G401 (cell line): Measurements from ENCODE around the gene FZD4. TPM values are rescaled to one million over a fixed set of nuclear protein-coding genes. Genes with fewer than 3 reads are reported as not detected.
"Not testable (repeated sequence)": the region's sequence is repeated elsewhere in the genome, so short reads cannot be mapped to it uniquely, and the experiment has no call there.

Experiments
- DNase-seq: peaks from one replicate; pipeline ENCODE4 v3.0.0-alpha.2; 2015; ENCODE audit warnings: low spot score
- in situ Hi-C: cut with HindIII; loops from 2 replicates; pipeline ENCODE4 v1.10.0; 2016; ENCODE audit warnings: low sequenced_read_pairs, mixed read lengths
- total RNA-seq: library from RNA; depleted of rRNA; stranded (reverse); fragments of >200 nt; shearing (Covaris generic); gene quantifications from 2 replicates; pipeline ENCODE4 v1.2.3, GENCODE V29; 2014

FZD4 gene
- total RNA-seq, 1 experiment from 2014 or later, result 4.6 TPM

DNA sequence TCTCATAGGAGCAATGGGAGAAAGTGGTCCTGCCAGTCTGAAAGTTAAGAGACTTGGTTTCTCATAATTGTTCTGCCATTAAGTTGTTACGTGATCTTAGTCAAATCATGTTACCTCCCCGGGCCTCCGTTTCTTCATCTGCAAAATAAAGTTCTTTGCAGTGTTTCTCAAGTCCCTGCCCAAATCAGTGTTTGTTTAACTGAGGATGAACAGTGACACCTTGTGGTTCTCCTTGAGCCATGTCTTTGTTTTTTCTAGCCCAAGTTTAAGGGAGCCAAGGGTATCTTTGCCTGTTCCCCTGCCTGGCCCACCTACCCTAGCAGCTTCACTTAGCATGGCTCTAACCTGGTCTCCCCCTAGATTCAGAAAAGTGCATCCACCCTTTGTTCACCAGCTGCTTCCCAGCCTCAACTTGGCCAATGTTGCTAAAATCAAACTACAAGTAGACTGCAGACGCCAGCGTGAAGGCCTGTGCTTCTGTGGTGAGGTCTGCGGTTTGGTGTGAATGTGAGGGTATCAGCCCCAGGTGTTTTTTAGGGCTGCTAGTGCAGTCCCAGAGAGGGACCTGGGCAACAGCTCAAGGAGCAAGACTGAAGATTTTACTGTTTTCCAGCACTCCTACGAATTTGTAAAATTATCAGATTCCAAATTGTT lies 35.5 kb downstream of the FZD4 start:
- DNase-seq, result peak; percentile 40
- in situ Hi-C loops, result no loop called here

GRCh38 chr11:86918973-86919372 lies 36.2 kb downstream of the FZD4 start:
- DNase-seq, result no peak
- in situ Hi-C loops, result no loop called here

GRCh38 chr11:86918496-86918895 lies 36.7 kb downstream of the FZD4 start:
- in situ Hi-C loops, result no loop called here
- DNase-seq, result no peak

DNA sequence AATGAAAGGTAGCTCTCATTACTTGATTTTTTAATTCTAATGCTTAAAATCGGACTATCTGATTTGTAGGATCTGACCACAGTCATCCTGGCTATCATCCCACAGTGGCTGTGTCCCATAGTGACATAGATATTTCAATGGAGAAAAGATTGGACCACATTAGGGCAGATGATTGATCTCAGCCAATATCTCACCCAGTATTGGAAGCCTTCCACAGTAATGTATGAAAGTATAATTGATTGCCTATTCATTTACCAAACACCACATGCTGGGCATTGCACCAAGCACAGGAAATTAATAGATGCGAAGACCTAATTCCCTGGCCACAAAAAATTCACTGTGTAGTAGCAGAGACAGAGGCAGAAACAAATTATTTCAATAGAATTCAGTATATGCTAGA lies 37.6 kb downstream of the FZD4 start:
- in situ Hi-C loops, result no loop called here
- DNase-seq, result no peak

DNA sequence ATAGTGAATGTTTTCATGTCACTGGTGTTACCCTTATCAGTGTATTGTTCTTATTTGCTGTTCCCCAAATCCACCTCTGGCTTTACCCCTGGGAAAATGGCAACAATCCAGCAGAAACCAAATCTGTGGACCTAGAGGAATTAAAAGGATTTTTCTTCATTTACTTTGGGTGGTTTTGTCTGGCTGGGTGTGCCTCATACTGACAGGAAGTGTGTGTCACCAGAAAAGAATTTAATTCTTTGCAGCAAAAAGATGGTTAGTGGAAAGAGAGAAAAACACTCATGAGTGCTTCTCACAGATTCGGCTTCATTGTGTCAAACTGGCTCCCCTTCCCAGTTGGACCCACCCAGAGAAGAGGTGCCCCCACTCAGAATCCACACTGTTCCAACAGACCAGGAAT lies 38.9 kb downstream of the FZD4 start:
- in situ Hi-C loops, result no loop called here

DNA sequence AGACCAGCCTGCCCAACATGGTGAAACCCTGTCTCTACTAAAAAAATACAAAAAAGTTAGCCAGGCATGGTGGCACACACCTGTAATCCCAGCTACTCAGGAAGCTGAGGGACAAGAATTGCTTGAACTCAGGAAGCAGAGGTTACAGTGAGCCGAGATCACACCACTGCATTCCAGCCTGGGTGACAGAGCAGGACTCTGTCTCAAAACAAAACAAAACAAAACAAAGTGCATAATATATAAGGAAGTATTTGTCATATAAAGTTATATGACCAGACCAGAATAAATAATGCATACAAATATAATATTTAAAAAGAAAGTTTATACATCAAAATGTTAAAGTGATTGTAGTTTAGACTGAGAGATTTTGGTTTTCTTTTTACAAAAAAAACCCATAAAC lies 39.3 kb downstream of the FZD4 start:
- in situ Hi-C loops, DNase-seq: not testable (repeated sequence)

More for the DNA sequence above, 38.9 kb downstream of the FZD4 start:
- DNase-seq, result no peak

DNA sequence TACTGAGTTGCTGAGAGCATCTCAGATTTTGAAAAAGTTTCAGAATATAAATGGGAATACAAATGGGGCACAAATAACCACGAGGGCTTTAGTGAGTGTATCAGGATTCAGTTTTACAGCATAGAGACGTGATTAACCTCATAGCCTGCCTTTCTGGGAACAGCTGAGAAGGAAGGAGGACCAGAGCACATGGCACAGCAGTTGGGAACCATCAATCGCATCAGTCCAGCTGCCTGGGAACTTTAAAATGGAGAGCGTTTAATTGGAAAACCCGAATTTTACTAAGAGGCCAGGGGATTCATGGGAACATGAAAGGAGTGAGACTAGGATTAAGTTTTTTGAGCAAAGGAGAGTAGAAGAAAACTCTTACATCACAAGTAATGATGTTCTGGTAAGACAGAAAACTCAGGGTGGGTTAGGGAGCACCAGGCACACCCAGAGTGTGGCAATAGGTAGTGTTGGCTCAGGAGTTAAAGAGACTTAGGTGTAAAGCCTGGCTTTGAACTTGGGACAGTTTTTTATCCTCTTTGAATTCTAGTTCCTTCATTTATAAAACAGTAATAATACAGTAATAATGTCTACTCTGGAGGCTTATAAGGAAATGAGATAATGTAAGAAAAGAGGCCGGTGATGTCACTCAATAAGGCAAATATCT lies 40.2 kb downstream of the FZD4 start:
- in situ Hi-C loops, result no loop called here
- no peak for DNase-seq

- no peak for DNase-seq
- in situ Hi-C loops, result no loop called here
Measured at GRCh38 chr11:86912238-86912637, 43.0 kb downstream of the FZD4 start.

GRCh38 chr11:86910592-86910991 lies 44.6 kb downstream of the FZD4 start:
- in situ Hi-C loops, result no loop called here
- DNase-seq, result no peak

DNA sequence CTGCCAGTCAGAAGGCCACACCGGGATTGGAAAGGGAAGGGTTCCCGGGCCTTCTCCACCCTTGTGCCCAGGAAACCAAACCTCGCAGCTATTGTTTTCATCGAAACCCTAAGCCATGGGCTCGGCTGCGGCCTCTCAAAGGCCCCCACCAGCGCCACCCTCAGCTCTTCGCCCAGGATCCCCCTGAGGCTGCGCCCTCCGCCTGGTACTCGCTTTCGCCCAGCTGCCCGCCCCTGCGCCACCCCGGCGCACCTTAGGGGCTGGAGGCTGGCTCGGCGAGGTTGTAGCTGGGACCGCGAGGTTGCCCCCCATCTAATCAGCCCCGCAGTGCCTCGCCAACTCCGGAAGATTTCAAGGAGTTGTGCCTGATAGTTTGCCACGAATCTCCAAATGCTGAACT lies 49.0 kb downstream of the FZD4 start:
- in situ Hi-C loops, result no loop called here

GRCh38 chr11:86905252-86905651 lies 49.9 kb downstream of the FZD4 start:
- in situ Hi-C loops, result no loop called here
- DNase-seq, result no peak

More for the DNA sequence above, 49.0 kb downstream of the FZD4 start:
- no peak for DNase-seq

DNA sequence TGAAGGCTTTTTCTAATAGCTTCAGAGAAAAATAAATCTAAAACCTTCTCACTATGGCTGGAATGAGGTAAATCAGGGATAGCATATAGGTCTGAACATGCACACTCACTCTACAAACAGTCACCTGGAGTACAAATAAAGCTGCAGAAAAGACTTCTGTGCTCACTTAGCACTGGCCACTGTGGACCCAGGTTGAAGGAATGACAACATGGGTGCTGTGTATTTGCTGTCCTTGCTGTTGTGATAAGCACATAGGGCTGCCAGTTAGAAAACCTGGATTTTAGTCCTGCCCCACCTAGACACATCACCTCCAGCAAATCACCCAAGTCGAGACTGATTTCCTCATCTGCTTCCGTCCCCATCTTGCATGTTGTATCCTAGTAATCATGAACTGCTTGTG lies 51.2 kb downstream of the FZD4 start:
- in situ Hi-C loops, result no loop called here
- DNase-seq, result no peak

GRCh38 chr11:86902345-86902744 lies 52.9 kb downstream of the FZD4 start:
- in situ Hi-C loops, result no loop called here

DNA sequence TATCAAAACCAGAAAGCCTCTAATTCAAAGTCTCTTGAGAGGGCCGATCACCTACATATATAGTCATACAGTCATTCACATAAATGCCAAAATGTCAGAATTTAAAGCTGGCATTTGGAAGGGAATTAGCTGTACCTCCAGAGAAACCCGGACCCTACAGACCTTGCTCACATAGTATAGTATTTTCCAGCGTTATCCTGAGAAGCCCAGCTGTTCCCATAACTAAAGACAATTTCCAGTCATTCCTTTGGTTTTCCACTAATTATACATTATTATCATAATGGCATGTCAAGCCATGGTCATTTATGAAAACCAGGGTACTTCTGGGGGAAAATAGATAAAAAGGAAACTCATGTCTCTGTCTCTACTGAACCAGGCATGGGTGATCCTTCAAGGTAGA lies 53.6 kb downstream of the FZD4 start:
- no peak for DNase-seq
- in situ Hi-C loops, result no loop called here

More at GRCh38 chr11:86902345-86902744, 52.9 kb downstream of the FZD4 start:
- DNase-seq, result no peak

- no peak for DNase-seq
- in situ Hi-C loops, result no loop called here
Measured at GRCh38 chr11:86900162-86900561, 55.0 kb downstream of the FZD4 start.

DNA sequence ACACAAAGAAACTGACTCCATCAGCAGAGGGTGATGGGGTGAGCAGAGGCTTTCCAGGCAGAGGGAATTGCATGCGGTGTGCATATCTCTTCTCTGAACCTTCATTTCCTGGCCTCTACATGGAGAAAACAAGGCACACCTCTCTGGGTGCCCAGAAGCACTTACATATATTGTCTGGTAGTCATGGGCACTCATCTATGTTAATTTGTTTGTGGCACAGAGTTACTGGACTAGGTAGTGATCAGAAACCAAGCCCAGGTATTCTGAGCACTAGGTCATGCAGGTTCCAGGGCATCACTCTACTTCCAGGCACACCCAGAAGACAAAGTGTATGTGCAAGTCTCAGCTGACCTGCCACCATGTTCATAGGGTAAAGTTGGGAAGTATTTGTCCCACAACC lies 56.5 kb downstream of the FZD4 start:
- in situ Hi-C loops, result no loop called here
- DNase-seq, result no peak

DNA sequence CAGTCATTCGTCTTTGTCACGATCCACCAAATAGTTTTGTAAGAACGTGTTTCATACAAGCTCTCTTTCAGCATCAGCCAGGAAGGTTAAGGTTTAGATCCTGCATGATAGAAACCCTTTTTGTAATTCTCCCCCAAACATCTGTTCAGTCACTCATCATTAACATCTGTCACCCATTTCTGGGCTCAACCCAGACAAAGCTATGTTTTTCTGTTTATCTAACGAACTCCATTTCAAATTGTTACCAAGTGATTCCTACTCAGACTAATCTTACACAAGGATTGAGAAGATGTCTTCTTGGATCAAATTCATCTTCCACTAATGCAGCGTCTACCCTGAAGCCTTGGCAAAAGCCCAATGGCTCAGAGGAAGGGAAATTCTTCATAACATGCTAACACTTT lies 58.8 kb downstream of the FZD4 start:
- in situ Hi-C loops, result no loop called here
- DNase-seq, result no peak
